HepG2 (cell line): Measurements from ENCODE around the gene DUSP9. TPM values are rescaled to one million over a fixed set of nuclear protein-coding genes. Genes with fewer than 3 reads are reported as not detected.

Experiments
- ARID2 ChIP-seq: sonication (generic); formaldehyde crosslinking; IDR thresholded peaks from 2 replicates; pipeline ENCODE4 v1.8.1; 2022; ENCODE audit warnings: mild to moderate bottlenecking, missing genetic modification reagents, borderline replicate concordance
- ARID3A ChIP-seq: IDR thresholded peaks from 2 replicates; pipeline ENCODE4 v1.6.1; 2012; ENCODE audit warnings: low read depth, low read length, improper control_type of control experiment
- ATM ChIP-seq: fragments of 450-650 bp; IDR thresholded peaks from 2 replicates; pipeline ENCODE4 v1.7.1; 2017; ENCODE audit warnings: mild to moderate bottlenecking, borderline replicate concordance
- BATF2 ChIP-seq: sonication (generic); formaldehyde crosslinking; IDR thresholded peaks from 2 replicates; pipeline ENCODE4 v1.8.0; 2022; ENCODE audit warnings: mild to moderate bottlenecking, missing genetic modification reagents, moderate library complexity
- CERS6 ChIP-seq: sonication (generic); formaldehyde crosslinking; IDR thresholded peaks from 2 replicates; pipeline ENCODE4 v1.5.0; 2020; ENCODE audit warnings: missing genetic modification reagents
- JARID2 ChIP-seq: sonication (generic); formaldehyde crosslinking; IDR thresholded peaks from 2 replicates; pipeline ENCODE4 v1.8.1; 2023; ENCODE audit warnings: missing genetic modification reagents, inconsistent platforms; ENCODE audit not compliant: insufficient replicate concordance
- JDP2 ChIP-seq: sonication (generic); formaldehyde crosslinking; IDR thresholded peaks from 2 replicates; pipeline ENCODE4 v1.8.1; 2022; ENCODE audit warnings: missing genetic modification reagents, borderline replicate concordance
- MAFK ChIP-seq, 2 experiments: IDR thresholded peaks in 1 of 2; conservative IDR thresholded peaks in 1 of 2; 2 replicates each; pipeline ENCODE4 v1.6.1; 2011; ENCODE audit warnings: improper control_type of control experiment in 2 of 2, low read length in 2 of 2
- MED1 ChIP-seq: sonication (generic); formaldehyde crosslinking; IDR thresholded peaks from 2 replicates; pipeline ENCODE4 v1.4.0; 2020; ENCODE audit warnings: missing genetic modification reagents
- NCOR1 ChIP-seq: fragments of 200-600 bp; sonication (generic); IDR thresholded peaks from 2 replicates; pipeline ENCODE4 v1.7.0; 2017; ENCODE audit warnings: antibody characterized with exemption, low read length, borderline replicate concordance
- POGZ ChIP-seq: sonication (generic); formaldehyde crosslinking; IDR thresholded peaks from 2 replicates; pipeline ENCODE4 v1.4.0; 2020; ENCODE audit warnings: mild to moderate bottlenecking, missing genetic modification reagents
- PRDM4 ChIP-seq: sonication (generic); formaldehyde crosslinking; IDR thresholded peaks from 2 replicates; pipeline ENCODE4 v1.9.0; 2021; ENCODE audit warnings: missing genetic modification reagents, borderline replicate concordance
- SMAD9 ChIP-seq: sonication (generic); formaldehyde crosslinking; IDR thresholded peaks from 2 replicates; pipeline ENCODE4 v1.5.1; 2020; ENCODE audit warnings: mild to moderate bottlenecking, missing genetic modification reagents
- TCF12 ChIP-seq, 2 experiments: fragments of 450-650 bp in 1 of 2; sonication (generic) in 1 of 2; formaldehyde crosslinking in 1 of 2; IDR thresholded peaks; 2 replicates each; pipeline versions ENCODE4 v1.6.1 to v1.8.0; 2017 to 2022; ENCODE audit warnings: antibody characterized with exemption in 1 of 2, mild to moderate bottlenecking in 1 of 2, missing genetic modification reagents in 1 of 2, moderate library complexity in 1 of 2
- TCF7 ChIP-seq: sonication (generic); IDR thresholded peaks from 2 replicates; pipeline ENCODE4 v1.6.1; 2016; ENCODE audit warnings: antibody characterized with exemption, low read depth
- ZC3H13 ChIP-seq: sonication (generic); formaldehyde crosslinking; IDR thresholded peaks from 2 replicates; pipeline ENCODE4 v1.8.1; 2023; ENCODE audit warnings: mild to moderate bottlenecking, missing genetic modification reagents, moderate library complexity
- ZNF296 ChIP-seq: sonication (generic); formaldehyde crosslinking; conservative IDR thresholded peaks from 2 replicates; pipeline ENCODE4 v1.5.0; 2020; ENCODE audit warnings: mild to moderate bottlenecking, missing genetic modification reagents
- ZNF33B ChIP-seq: sonication (generic); formaldehyde crosslinking; IDR thresholded peaks from 2 replicates; pipeline ENCODE4 v1.5.1; 2020; ENCODE audit warnings: mild to moderate bottlenecking, missing genetic modification reagents
- ZNF597 ChIP-seq: sonication (generic); formaldehyde crosslinking; IDR thresholded peaks from 2 replicates; pipeline ENCODE4 v1.5.0; 2020; ENCODE audit warnings: missing genetic modification reagents
- ZNF704 ChIP-seq: sonication (generic); formaldehyde crosslinking; IDR thresholded peaks from 2 replicates; pipeline ENCODE4 v1.8.1; 2023; ENCODE audit warnings: mild to moderate bottlenecking, inconsistent platforms, moderate library complexity, missing genetic modification reagents, borderline replicate concordance
- polyA plus RNA-seq, 8 experiments: library from polyadenylated mRNA; depleted of rRNA in 3 of 8; stranded (reverse) in 7 of 8; unstranded in 1 of 8; fragments of >200 nt; fragmentation: Illumina TruSeq in 4 of 8; extraction: Trizol in 4 of 8; gene quantifications; 2 replicates each; pipeline versions ENCODE4 v1.2.1 to v1.2.3, GENCODE V29; 2011 to 2016; ENCODE audit warnings: low read depth in 4 of 8, missing spikeins in 1 of 8, mixed read lengths in 1 of 8; ENCODE audit not compliant: insufficient read depth in 1 of 8
- total RNA-seq, 5 experiments: library from RNA; depleted of rRNA; stranded (reverse); fragments of >200 nt; fragmentation: Illumina TruSeq; extraction: Trizol; gene quantifications; 2 replicates each; pipeline ENCODE4 v1.2.3, GENCODE V29; 2016; ENCODE audit warnings: low read depth in 1 of 5
- TF ChIP-seq, protein P1 (sequence below): sonication (generic); formaldehyde crosslinking; IDR thresholded peaks from 2 replicates; pipeline ENCODE4 v1.4.0; 2020; ENCODE audit warnings: mild to moderate bottlenecking, missing genetic modification reagents

DUSP9 gene
- total and polyA plus RNA-seq, 2 of the 13 experiments (the other 11 are each of a cell fraction or from before 2014, with no cell fraction given), result 235 to 435 TPM

GRCh38 chrX:153645921-153646488 lies 998 bp upstream of the DUSP9 start (continued):
- TF ChIP-seq ZNF704 (CRISPR knock-in tag) (no peak), JDP2 (CRISPR knock-in tag) (no peak), PRDM4 (CRISPR knock-in tag) (no peak), ZNF33B (CRISPR knock-in tag) (no peak), ARID2 (CRISPR knock-in tag) (no peak), NCOR1 (no peak), POGZ (CRISPR knock-in tag) (no peak), ZNF296 (CRISPR knock-in tag) (no peak), ATM (no peak), ZC3H13 (CRISPR knock-in tag) (no peak), ARID3A (no peak), TCF7 (no peak), SMAD9 (CRISPR knock-in tag) (no peak), TCF12 (IDR thresholded peaks at IDR 0.05) (no peak), TCF12 (CRISPR knock-in tag; IDR thresholded peaks at IDR 0.05) (no peak), MAFK (conservative IDR thresholded peaks at IDR 0.05 in 1 of 2, IDR thresholded peaks at IDR 0.05 in 1 of 2; ENCODE audit: low read length in 2 of 2) (peak; percentile 60 to 73), CERS6 (CRISPR knock-in tag) (no peak), JARID2 (CRISPR knock-in tag) (no peak), ZNF597 (no peak), MED1 (CRISPR knock-in tag) (peak; percentile 80), BATF2 (CRISPR knock-in tag) (no peak)
- TF ChIP-seq, protein P1, sequence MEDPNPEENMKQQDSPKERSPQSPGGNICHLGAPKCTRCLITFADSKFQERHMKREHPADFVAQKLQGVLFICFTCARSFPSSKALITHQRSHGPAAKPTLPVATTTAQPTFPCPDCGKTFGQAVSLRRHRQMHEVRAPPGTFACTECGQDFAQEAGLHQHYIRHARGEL (CRISPR knock-in tag), result no peak
